B cell (primary cell): ENCODE measurements around the gene AKT2. TPM values are rescaled to one million over a fixed set of nuclear protein-coding genes. Genes with fewer than 3 reads are reported as not detected.

Source experiments
- ATAC-seq: fragments of 200-7000 bp; cut with Tn5 transposase; one replicate; pipeline ENCODE4 v1.10.0; 2021; ENCODE audit warnings: low read depth, mild to moderate bottlenecking, moderate number of reproducible peaks, moderate library complexity
- CTCF ChIA-PET: fragments of 350-600 bp; sonication (Branson Sonifier 250); formaldehyde crosslinking; loops from one replicate; lab custom pipeline; 2021; ENCODE audit warnings: antibody characterized with exemption, inconsistent platforms; lab: Charles Lee
- POLR2A ChIA-PET: fragments of 350-600 bp; sonication (Branson Sonifier 250); formaldehyde crosslinking; loops from one replicate; lab custom pipeline; 2021; ENCODE audit warnings: antibody characterized with exemption; lab: Charles Lee
- DNase-seq: peaks from one replicate; pipeline ENCODE4 v3.0.0; 2013
- H2AFZ ChIP-seq: 2 replicates; pipeline ENCODE4 v1.6.1; 2012; ENCODE audit warnings: mild to moderate bottlenecking, low read depth, low read length; ENCODE audit not compliant: insufficient read depth, poor library complexity, severe bottlenecking
- H3K27ac ChIP-seq, 2 donors: 1 replicate in 1 of 2; 2 replicates in 1 of 2; pipeline ENCODE4 v1.5.1; 2012 to 2013; ENCODE audit warnings: low read length in 2 of 2, mild to moderate bottlenecking in 2 of 2, moderate library complexity in 1 of 2
- H3K27me3 ChIP-seq, 4 experiments: fragments of 200-600 bp in 1 of 4; sonication (generic) in 1 of 4; replicated peaks in 1 of 4; 1 replicate in 2 of 4; 2 replicates in 2 of 4; pipeline versions ENCODE4 v1.6.1 to v1.7.0; 2013 to 2016; ENCODE audit warnings: low read length in 3 of 4, mild to moderate bottlenecking in 2 of 4, mixed read lengths in 1 of 4, moderate library complexity in 1 of 4; ENCODE audit not compliant: insufficient read depth in 4 of 4, control insufficient read depth in 3 of 4; ENCODE audit errors: control extremely low read depth in 1 of 4
- H3K36me3 ChIP-seq, 2 experiments: replicated peaks in 1 of 2; 1 replicate in 1 of 2; 2 replicates in 1 of 2; pipeline versions ENCODE4 v1.6.1 to v1.7.1; 2013; ENCODE audit warnings: low read length in 1 of 2; ENCODE audit not compliant: insufficient read depth in 2 of 2, control insufficient read depth in 1 of 2; ENCODE audit errors: control extremely low read depth in 1 of 2, extremely low read depth in 1 of 2
- H3K4me1 ChIP-seq, 2 donors: fragments of 200-600 bp in 1 of 2; sonication (generic) in 1 of 2; 1 replicate in 1 of 2; 2 replicates in 1 of 2; pipeline versions ENCODE4 v1.5.1 to v1.6.1; 2013 to 2017; ENCODE audit warnings: low read length in 2 of 2; ENCODE audit not compliant: control insufficient read depth in 2 of 2, insufficient read depth in 2 of 2
- H3K4me2 ChIP-seq: replicated peaks from 2 replicates; pipeline ENCODE3; 2012; ENCODE audit warnings: mild to moderate bottlenecking, low read depth, low read length; ENCODE audit not compliant: poor library complexity, severe bottlenecking
- H3K4me3 ChIP-seq, 5 experiments: fragments of 200-600 bp in 1 of 5; sonication (generic) in 1 of 5; 1 replicate in 3 of 5; 2 replicates in 2 of 5; pipeline versions ENCODE4 v1.5.1 to v1.7.0; 2011 to 2016; ENCODE audit warnings: low read length in 4 of 5, mild to moderate bottlenecking in 4 of 5, low read depth in 2 of 5, control low read depth in 1 of 5, moderate library complexity in 1 of 5; ENCODE audit not compliant: insufficient read depth in 1 of 5; ENCODE audit errors: control extremely low read depth in 1 of 5, extremely low read depth in 1 of 5
- H3K79me2 ChIP-seq: fragments of 200-600 bp; sonication (generic); one replicate; pipeline ENCODE4 v1.6.0; 2016; ENCODE audit warnings: low read length; ENCODE audit not compliant: control insufficient read depth, insufficient read depth
- H3K9ac ChIP-seq: fragments of 200-600 bp; sonication (generic); 2 replicates; pipeline ENCODE4 v1.6.1; 2017; ENCODE audit warnings: mild to moderate bottlenecking, low read length, moderate library complexity
- H3K9me3 ChIP-seq, 3 donors: one replicate each; pipeline versions ENCODE4 v1.6.1 to v1.7.1; 2013; ENCODE audit warnings: low read length in 2 of 3; ENCODE audit not compliant: control insufficient read depth in 2 of 3, insufficient read depth in 1 of 3; ENCODE audit errors: control extremely low read depth in 1 of 3
- H4K20me1 ChIP-seq: 2 replicates; pipeline ENCODE4 v1.6.0; 2012; ENCODE audit warnings: mild to moderate bottlenecking, low read length; ENCODE audit not compliant: insufficient read depth, control insufficient read depth, poor library complexity, severe bottlenecking
- H3K27ac Mint-ChIP-seq: one replicate; pipeline ENCODE4 v1.8.0; 2021; ENCODE audit warnings: mixed read lengths
- H3K27me3 Mint-ChIP-seq: one replicate; pipeline ENCODE4 v1.8.0; 2021; ENCODE audit warnings: mixed read lengths
- H3K4me1 Mint-ChIP-seq: one replicate; pipeline ENCODE4 v1.8.0; 2021; ENCODE audit warnings: mixed read lengths
- H3K4me3 Mint-ChIP-seq: one replicate; pipeline ENCODE4 v1.8.0; 2021; ENCODE audit warnings: mixed read lengths
- H3K9me3 Mint-ChIP-seq: one replicate; pipeline ENCODE4 v1.8.0; 2022; ENCODE audit warnings: mixed read lengths; ENCODE audit not compliant: insufficient read depth
- CTCF ChIP-seq: fragments of 200-600 bp; IDR thresholded peaks from one replicate; pipeline ENCODE4 v1.8.0; 2022; ENCODE audit warnings: antibody characterized with exemption, mild to moderate bottlenecking
- EZH2 ChIP-seq: IDR thresholded peaks from 2 replicates; pipeline ENCODE4 v1.6.1; 2012; ENCODE audit warnings: borderline replicate concordance, low read depth, mild to moderate bottlenecking, moderate library complexity, low read length; ENCODE audit not compliant: insufficient read depth, poor library complexity, severe bottlenecking
- WGBS: methylation state at CpG from one replicate; pipeline ENCODE4 v1.1.5; 2013; ENCODE audit warnings: missing lambda C conversion rate; ENCODE audit not compliant: insufficient coverage; 5-methylcytosine and 5-hydroxymethylcytosine counted together
- intact Hi-C: fragments of 100-400 bp; cut with micrococcal nuclease; formaldehyde crosslinking; loops from one replicate; pipeline ENCODE4 v1.10.0; 2022
- polyA plus RNA-seq: library from polyadenylated mRNA; depleted of rRNA; stranded (reverse); fragments of >200 nt; gene quantifications from 2 replicates; pipeline ENCODE4 v1.2.3, GENCODE V29; 2012
- total RNA-seq, 2 donors: library from RNA; stranded (reverse); fragments of 120-200 nt in 1 of 2; gene quantifications; 1 replicate in 1 of 2; 2 replicates in 1 of 2; pipeline versions ENCODE4 v1.2.3 to v1.2.4, GENCODE V29; 2013 to 2022

The AKT2 gene
- total and polyA plus RNA-seq, 2 donors (not counting 1 experiment from before 2014, with no cell fraction given) = 195 to 243 TPM

GRCh38 chr19:40232949-40233810 is 52.0 kb downstream of the AKT2 start:
- Mint-ChIP-seq H3K27me3 (no peaks in the 10 kb centered on the region), H3K9me3 (no peaks in the 10 kb centered on the region), H3K4me1 (peaks cover 2% of the 10 kb centered on the region), H3K4me3 (no peak overlapping the region), H3K27ac (no peak overlapping the region)
- Histone ChIP-seq H3K36me3 (peaks cover 0 to 51% of the 10 kb centered on the region in 2 experiments), H3K27me3 (no peaks in the 10 kb centered on the region), H3K4me2 (no peak overlapping the region), H3K4me1 (no peaks in the 10 kb centered on the region), H3K9me3 (no peaks in the 10 kb centered on the region), H3K4me3 (no peak overlapping the region), H3K9ac (no peak overlapping the region), H3K27ac (no peak overlapping the region), H4K20me1 (peaks cover 27% of the 10 kb centered on the region), H2AFZ (no peak overlapping the region), H3K79me2 (no peaks in the 10 kb centered on the region)
- ATAC-seq (no peak), DNase-seq (no peak)
- CTCF ChIA-PET = no interaction called here
- intact Hi-C loops = no loop called here
- POLR2A ChIA-PET = no interaction called here
- TF ChIP-seq CTCF (no peak), EZH2 (no peak)
- 98% methylated on average over 23 of the region's 25 CpGs for WGBS

- no peaks in the 10 kb centered on the region for H3K9me3 Mint-ChIP-seq
- intact Hi-C loops = no loop called here
- no peaks in the 10 kb centered on the region for H3K27me3 ChIP-seq
- H3K9ac ChIP-seq = no peak overlapping the region
- 100% methylated on average over 2 of the region's 12 CpGs for WGBS
- H3K4me1 Mint-ChIP-seq = peaks cover 2% of the 10 kb centered on the region
- no peak overlapping the region for H3K27ac ChIP-seq
- H4K20me1 ChIP-seq = peaks cover 20% of the 10 kb centered on the region
- TF ChIP-seq EZH2 = no peak
- TF ChIP-seq CTCF = no peak
- H3K4me1 ChIP-seq = no peaks in the 10 kb centered on the region
- no peaks in the 10 kb centered on the region for H3K9me3 ChIP-seq
- H3K27me3 Mint-ChIP-seq = no peaks in the 10 kb centered on the region
- H3K4me3 Mint-ChIP-seq = no peak overlapping the region
- DNase-seq (no peak), ATAC-seq (no peak)
- H3K36me3 ChIP-seq = peaks cover 0 to 44% of the 10 kb centered on the region in 2 experiments
- H3K4me2 ChIP-seq = no peak overlapping the region
- no peak overlapping the region for H3K4me3 ChIP-seq
- CTCF ChIA-PET = no interaction called here
- no peaks in the 10 kb centered on the region for H3K79me2 ChIP-seq
- POLR2A ChIA-PET = no interaction called here
- H3K27ac Mint-ChIP-seq = no peak overlapping the region
- no peak overlapping the region for H2AFZ ChIP-seq
Measured at GRCh38 chr19:40232479-40232878, 52.7 kb downstream of the AKT2 start.
